ENCODE measurements around the gene LRRC42.

LRRC42 gene

DNA sequence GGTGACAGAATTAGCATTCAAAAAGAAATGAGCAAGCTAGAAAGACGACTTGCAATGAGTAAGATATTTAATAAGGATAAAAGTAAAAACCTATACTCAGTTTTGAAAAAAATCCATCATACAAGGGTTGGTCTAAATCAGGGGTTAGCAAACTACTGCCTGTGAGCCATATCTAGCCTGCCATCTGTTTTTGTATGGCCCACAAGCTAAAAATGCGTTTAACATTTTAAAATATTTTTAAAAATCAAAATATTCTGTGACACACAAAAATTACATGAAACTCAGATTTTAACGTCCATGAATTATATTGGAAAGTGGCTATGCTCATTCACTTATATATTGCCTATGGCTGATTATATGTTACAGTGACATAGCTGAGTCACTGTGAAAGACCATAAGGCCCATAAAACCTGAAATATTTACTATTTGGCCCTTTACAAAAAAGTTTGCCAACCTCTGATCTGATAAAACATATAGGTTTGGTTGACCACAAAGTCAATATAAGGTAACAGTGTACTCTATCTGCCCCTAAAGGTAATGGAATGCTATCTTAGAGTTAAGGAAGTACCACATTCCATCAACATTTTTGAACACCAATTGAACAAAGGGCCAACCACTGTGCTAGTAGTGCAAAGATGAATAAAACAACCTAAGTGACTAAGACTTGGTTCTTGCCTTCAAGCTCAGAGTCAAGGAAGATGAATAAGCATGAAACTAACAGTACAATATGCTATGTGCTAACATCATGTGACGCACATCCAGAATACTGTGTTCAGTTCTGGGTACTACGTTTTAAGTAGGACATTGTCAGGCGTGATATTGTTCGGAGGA, 3.8 kb upstream of the LRRC42 start:
- DNase-seq: no peak

- no peak for DNase-seq
Measured at GRCh38 chr1:53943090-53943489, 3.1 kb upstream of the LRRC42 start.

GRCh38 chr1:53943490-53944043, 2.6 kb upstream of the LRRC42 start:
- DNase-seq: no peak

- DNase-seq: no peak
Measured at GRCh38 chr1:53944469-53945182, 1.5 kb upstream of the LRRC42 start.

GRCh38 chr1:53945183-53945432, 1.0 kb upstream of the LRRC42 start:
- peak; percentile 54 for DNase-seq

DNA sequence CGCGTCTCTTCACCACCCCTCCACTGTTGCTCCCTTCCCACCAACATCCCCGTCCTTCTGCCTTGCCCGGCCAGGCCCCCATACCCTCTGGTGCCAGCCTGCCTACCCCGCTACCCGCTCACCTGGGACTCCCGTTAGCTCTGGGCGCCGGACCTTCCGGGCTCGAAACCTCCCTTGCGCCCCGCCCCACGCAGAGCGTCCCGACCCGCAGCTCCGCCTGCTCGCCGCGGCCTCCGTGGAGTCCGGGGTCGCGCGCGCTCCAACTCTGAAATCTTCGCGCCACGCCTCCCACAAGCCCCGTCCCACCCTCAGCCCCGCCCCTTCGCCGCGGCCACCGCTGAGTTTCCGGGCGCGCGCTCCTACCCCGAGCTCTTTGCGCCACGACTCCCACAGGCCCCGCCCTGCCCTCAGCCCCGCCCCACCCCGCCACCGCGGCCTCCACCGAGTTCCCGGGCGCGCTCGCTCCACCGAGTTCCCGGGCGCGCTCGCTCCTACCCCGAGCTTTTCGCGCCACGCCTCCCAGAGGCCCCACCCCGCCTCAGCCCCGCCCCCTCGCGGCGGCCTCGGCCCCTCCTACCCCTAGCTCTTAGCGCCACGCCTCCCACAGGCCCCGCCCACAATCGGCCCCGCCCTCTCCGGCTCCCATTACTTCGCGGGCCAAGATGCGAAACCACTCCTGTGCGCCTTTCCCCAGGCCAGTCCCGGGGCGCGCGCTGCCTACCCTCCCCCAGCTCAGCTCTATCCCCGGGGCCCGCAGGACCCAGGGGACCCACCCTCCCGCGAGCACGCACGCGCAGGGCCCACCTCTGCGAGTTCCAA, 508 bp upstream of the LRRC42 start, which contains the start of gene IFT25:
Gene IFT25, minus strand, starts transcription at position 267 of the 819 bp plus-strand sequence. CDS start 5,617 bp downstream, outside the sequence.
- DNase-seq: peak; percentile 87

GRCh38 chr1:53947172-53947907, 1.2 kb downstream of the LRRC42 start:
- DNase-seq: no peak

- DNase-seq: no peak
Measured at GRCh38 chr1:53948291-53948690, 2.1 kb downstream of the LRRC42 start.

DNA sequence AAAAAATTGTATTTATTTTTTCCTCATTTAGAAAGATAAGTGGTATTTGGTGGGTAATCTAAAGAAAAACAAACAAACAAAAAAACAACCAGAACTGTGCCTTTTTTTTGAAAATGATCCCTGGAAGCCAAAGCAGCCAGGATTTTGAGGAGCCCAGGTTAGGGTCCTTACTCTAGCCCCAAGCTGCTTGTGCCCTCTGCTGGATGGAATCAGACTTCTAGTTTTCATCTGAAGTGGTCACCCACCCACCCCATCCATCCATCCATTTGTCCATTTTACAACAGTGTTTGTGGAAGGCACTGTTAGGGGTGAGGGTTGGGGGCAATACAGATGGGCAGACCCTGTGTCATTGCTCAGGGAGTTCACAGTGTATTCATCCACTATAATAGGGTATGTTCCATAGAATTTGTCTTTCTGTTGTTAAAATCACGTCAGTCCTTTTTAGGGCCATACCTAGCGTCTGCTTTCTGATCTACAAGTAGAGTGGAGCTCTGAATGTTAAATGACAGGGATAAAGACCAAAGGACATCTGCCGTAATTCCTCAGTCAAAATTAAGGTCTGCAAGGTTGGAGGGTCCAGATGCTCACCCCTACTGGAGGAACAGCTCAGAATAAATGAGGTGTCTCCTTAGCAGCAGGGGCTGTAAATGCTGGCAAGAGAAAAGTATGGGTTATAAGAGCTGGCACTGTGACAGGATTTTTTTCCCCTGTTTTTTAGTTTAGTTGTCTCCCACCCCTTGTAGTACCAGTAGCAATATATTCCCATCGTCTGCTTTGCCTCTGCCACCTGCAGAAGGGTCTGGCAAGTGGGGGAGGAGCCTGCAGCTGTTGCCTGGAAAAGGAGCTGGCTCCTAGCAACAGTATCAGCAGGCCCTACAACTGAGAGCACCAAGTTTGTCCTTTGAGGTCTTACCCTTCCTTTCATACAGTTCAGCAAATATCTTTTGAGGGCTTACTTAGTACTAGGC, 3.2 kb downstream of the LRRC42 start:
- DNase-seq: peak; percentile 28

DNA sequence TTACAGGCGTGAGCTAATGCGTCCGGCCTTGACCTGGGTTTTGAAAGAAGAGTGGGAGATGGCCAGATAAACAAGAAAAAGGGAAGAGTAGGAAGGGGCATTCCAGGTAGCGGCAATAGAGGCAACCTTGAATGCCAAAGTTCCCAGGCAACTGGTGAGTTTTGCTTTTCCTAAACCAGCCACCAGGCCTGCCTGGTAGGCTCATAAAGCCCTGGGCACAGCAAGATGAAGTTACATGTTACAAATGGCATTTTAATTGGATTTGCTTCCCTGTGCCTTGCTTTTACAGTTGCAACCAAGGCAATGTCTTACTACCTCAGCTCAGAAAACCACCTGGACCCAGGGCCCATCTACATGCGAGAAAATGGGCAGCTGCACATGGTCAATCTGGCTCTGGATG, 5.5 kb downstream of the LRRC42 start:
- no peak for DNase-seq

DNA sequence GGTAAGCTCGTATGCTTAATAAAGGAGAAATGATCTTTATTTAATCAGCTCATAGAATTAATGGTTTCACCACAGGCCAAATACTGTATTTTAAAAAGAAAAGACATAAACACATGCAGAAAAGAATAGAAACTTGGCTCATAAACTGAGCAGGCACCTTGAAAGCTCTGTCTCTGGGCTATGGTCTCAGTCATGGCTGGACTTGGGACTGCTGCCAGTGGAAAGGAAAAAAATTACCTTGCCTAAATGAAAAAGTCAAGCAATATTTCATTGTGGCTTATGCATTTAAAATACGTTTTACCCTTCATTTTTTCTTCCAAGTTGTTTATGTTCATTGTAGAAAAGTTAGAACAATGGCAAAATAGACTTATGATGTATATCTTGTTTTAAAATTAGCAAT, 8.0 kb downstream of the LRRC42 start:
- DNase-seq: no peak

DNA sequence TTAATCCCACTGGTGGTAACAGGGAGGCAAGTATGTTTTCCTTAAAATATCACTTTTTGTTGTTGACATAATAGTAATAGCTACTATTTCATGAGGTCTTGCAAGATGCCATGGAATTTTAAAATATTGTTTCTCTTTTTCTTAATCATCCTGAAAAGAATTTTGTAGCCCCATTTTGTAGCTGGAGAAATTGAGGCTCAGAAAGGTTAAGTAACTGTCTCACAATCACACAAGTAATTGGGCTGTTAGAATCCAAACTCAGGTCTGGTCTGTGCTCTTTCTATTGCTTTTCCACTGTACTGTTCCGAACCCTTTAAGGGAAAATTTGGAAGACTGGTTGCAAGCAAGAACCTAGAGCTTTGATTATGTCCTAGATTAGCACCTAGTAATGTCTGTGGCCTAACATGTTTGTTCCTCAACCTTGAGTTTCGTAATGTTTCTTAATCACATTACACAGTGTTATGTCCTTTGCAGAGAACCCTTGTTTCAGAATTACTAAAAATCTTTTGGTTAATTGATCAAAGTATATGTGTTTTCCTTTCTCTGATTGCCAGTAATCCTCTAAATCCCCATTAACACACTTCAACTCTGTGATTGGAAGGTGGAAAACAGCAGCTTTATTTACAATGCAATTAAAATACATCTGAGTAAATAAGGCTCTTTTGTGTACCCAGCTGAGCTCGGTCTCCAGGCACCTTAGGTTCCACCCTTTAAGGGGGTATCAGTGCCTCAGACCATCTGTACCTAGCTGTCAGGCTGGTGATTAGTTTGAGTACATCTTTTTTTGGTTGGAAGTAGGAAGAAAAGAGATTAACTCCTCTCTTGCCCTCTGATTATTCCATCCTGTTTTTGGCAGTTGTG, 10.4 kb downstream of the LRRC42 start:
- DNase-seq: peak; percentile 31

DNA sequence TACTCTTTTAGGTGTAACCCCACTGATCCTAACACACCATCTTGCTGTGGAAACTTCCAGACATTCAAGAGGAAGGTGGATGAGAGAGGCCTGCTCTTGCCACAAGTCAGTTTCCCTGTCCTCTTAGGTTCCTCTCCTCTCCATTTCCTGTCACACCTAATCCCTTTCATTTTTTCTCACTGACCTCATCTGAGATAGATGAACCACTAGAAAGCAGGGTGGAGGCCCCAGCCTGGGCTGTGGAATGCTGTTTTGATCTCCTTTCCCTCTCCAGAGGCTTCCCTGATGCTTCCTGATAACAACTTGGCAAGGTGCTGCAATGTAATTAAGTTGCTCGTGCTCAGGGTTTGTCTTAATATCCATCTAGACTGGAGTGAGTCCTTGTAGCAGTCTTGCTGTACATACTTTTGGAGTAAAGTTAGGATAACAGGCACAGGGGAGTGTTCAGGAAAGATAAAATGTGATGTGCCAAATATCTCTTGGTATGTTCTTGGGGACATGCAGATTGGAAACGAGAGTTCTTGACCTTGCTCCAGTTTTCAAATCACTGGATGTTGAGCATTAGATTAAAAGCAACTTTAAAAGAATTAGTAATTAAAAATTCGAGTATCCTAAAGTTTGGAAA, 11.2 kb downstream of the LRRC42 start:
- DNase-seq: no peak

- DNase-seq: peak; percentile 28
Measured at GRCh38 chr1:53959664-53960250, 13.6 kb downstream of the LRRC42 start.

- no peak for DNase-seq
Measured at GRCh38 chr1:53962395-53962794, 16.2 kb downstream of the LRRC42 start.

DNA sequence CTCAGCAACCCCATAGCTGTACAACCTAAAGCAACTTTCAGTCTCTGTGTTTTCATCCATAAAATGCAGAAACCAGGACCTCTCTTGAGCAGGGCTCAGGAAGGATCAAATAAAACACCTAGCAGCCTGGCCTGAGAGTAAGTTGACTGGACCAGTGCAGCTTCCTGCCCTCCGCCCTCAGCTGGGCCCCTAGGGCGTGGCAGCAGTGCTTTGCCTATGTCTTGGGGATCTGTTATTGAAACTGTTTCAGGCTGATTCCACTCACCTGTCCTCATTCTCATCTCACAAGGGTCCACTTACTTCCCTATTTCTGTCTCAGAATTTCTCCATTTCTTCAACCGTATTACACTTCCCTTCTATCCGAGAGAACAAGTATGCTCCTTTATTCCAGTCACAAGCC, 17.3 kb downstream of the LRRC42 start:
- no peak for DNase-seq

- no peak for DNase-seq
Measured at GRCh38 chr1:53964109-53964508, 18.0 kb downstream of the LRRC42 start.

DNA sequence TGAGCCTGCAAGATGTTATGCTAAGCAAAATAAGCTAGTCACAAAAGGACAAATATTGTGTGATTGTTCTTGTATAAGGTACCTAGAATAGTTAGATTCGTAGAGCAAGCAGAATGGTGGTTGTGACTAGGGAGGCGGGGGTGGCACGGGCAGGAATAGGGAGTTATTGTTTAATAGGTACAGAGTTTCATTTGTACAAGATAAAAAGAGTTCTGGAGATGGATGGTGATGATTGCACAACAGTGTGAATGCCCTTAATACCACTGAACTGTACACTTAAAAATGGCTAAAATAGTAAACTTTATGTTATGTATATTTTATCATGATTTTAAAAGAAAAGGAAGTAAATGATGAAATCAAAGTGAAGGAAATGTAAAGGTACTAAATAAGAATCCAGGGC, 20.6 kb downstream of the LRRC42 start:
- DNase-seq: no peak

DNA sequence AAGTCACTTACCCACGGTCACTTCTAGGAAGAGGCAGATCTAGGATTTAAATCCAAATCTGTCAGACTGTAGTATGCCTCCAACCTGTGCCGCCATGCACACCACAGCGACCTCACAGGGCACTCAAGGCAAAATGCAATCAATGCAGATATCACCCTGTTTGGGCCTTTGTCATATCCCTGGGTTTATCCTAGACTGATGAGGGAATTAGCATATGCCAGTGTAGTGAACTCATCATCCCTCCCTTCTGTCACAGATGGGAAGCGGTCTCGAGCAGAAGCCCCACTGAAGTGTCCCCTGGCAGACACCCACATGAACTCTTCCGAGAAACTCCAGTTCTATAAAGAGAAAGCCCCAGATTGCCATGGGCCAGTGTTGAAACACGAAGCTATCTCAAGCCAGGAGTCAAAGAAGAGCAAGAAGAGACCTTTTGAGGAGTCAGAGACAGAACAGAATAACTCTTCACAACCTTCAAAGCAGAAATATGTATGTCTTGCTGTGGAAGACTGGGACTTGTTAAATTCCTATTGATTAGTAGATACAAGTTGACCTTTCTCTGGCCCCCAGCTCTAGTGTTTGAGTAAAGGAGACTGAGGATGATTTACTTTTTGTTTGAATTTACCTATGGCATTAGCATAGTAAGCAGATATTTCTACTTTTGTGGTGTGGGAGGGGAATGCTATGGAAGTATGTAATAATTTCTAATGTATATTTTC, 21.4 kb downstream of the LRRC42 start:
- DNase-seq: no peak

Measured in MV-4-11 (cell line).